ENCODE results near the gene TNIK. TPM values are rescaled to one million over a fixed set of nuclear protein-coding genes. Genes with fewer than 3 reads are reported as not detected.

TNIK gene
- total and polyA plus RNA-seq, 3 donors from 2014 or later, result 39.3 to 99.6 (median 83.5) TPM

DNA sequence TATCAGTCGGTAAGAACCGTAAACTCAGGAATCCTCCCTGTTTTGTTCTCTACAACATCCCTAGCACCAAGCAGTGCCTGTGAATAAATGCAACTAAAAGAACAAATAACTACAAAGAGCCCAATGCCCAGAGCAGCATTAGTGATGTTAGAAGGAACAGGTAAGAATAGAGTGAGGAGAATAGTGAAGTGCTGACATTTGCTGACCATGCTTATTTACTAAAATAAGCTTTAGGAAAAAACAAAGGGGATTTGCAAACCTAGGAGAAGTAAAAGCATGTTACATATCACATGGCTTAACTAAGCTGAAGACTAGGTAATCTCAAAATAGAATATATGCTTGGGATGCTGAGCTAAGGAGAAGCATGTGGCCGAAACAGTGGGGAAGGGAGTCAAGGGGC lies 247.6 kb downstream of the TNIK start:
- no peak for TF ChIP-seq POLR2A (IDR thresholded peaks at IDR 0.05)
- TF ChIP-seq, protein P1, sequence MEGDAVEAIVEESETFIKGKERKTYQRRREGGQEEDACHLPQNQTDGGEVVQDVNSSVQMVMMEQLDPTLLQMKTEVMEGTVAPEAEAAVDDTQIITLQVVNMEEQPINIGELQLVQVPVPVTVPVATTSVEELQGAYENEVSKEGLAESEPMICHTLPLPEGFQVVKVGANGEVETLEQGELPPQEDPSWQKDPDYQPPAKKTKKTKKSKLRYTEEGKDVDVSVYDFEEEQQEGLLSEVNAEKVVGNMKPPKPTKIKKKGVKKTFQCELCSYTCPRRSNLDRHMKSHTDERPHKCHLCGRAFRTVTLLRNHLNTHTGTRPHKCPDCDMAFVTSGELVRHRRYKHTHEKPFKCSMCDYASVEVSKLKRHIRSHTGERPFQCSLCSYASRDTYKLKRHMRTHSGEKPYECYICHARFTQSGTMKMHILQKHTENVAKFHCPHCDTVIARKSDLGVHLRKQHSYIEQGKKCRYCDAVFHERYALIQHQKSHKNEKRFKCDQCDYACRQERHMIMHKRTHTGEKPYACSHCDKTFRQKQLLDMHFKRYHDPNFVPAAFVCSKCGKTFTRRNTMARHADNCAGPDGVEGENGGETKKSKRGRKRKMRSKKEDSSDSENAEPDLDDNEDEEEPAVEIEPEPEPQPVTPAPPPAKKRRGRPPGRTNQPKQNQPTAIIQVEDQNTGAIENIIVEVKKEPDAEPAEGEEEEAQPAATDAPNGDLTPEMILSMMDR (IDR thresholded peaks at IDR 0.05), result no peak
- Histone ChIP-seq H3K36me3 (ENCODE audit: low read depth, missing control alignments) (no peaks in the 10 kb centered on the region), H3K4me1 (no peaks in the 10 kb centered on the region), H3K4me3 (no peak overlapping the region), H3K27ac (no peak overlapping the region), H3K9me3 (no peaks in the 10 kb centered on the region), H3K27me3 (no peaks in the 10 kb centered on the region)
- DNase-seq, result no peak
- WGBS, 2 donors, result 70 to 79% methylated on average over 3 of the region's 3 CpGs
- intact Hi-C loops (cut with DNase I; ENCODE audit: low total_unique reads), result no loop called here

DNA sequence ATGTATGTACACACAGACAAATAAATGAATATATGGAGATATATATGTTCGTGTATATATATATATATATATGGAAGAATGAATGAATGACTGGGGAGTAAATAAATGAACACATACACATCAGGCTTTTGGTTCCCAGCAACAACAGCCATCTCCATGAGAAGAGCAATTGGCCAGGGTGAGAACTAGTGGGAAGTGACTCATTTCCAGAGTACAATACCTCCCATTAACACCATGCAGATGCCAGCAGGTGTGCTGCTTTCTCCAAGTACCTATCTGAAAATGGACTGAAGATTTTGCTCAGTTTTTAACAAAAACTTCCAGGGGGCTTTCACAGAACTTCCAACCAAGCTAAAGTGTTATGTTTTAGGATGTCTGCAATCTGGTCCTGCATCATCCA lies 253.9 kb downstream of the TNIK start:
- intact Hi-C loops (cut with DNase I; ENCODE audit: low total_unique reads), result no loop called here
- no peaks in the 10 kb centered on the region for H3K4me1 ChIP-seq
- 89 to 96% methylated on average over 1 of the region's 1 CpG for WGBS, 2 donors
- TF ChIP-seq, protein P1 (IDR thresholded peaks at IDR 0.05), result no peak
- no peak for TF ChIP-seq POLR2A (IDR thresholded peaks at IDR 0.05)
- no peaks in the 10 kb centered on the region for H3K36me3 ChIP-seq (ENCODE audit: low read depth, missing control alignments)
- no peaks in the 10 kb centered on the region for H3K27me3 ChIP-seq
- H3K27ac ChIP-seq, result no peak overlapping the region
- DNase-seq, result no peak
- H3K4me3 ChIP-seq, result no peak overlapping the region
- H3K9me3 ChIP-seq, result no peaks in the 10 kb centered on the region

- no peaks in the 10 kb centered on the region for H3K9me3 ChIP-seq
- no peaks in the 10 kb centered on the region for H3K4me1 ChIP-seq
- no peak overlapping the region for H3K4me3 ChIP-seq
- no peak for DNase-seq
- TF ChIP-seq, protein P1 (IDR thresholded peaks at IDR 0.05), result no peak
- TF ChIP-seq POLR2A (IDR thresholded peaks at IDR 0.05), result no peak
- 78 to 88% methylated on average over 1 of the region's 1 CpG for WGBS, 2 donors
- H3K27ac ChIP-seq, result no peak overlapping the region
- no peaks in the 10 kb centered on the region for H3K36me3 ChIP-seq (ENCODE audit: low read depth, missing control alignments)
- H3K27me3 ChIP-seq, result no peaks in the 10 kb centered on the region
- intact Hi-C loops (cut with DNase I; ENCODE audit: low total_unique reads), result no loop called here
Observed at GRCh38 chr3:171204942-171205341, 255.3 kb downstream of the TNIK start.

DNA sequence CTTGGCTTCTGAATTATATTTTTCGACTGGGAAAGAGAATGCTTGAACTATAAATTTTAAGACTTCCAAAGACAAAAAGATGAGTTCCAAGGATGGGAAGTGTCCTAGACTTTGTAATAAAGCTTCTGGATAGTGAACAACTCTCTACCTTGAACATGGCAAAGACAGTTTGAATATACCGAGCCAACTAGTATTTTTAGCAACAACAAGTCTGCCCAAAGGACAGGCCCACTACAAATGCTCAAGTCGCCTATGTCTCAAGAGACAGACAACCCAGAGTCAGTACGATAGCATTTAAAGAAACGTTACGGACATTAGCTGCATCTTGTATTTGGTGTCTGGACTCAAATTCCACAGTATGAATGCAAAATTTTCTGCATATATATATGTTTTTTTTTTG lies 258.4 kb downstream of the TNIK start:
- TF ChIP-seq, protein P1 (IDR thresholded peaks at IDR 0.05), result no peak
- TF ChIP-seq POLR2A (IDR thresholded peaks at IDR 0.05), result no peak
- no peak for DNase-seq
- H3K27ac ChIP-seq, result no peak overlapping the region
- no peaks in the 10 kb centered on the region for H3K27me3 ChIP-seq
- WGBS, 2 donors, result 87 to 91% methylated on average over 6 of the region's 6 CpGs
- intact Hi-C loops (cut with DNase I; ENCODE audit: low total_unique reads), result no loop called here
- no peaks in the 10 kb centered on the region for H3K36me3 ChIP-seq (ENCODE audit: low read depth, missing control alignments)
- no peaks in the 10 kb centered on the region for H3K4me1 ChIP-seq
- no peak overlapping the region for H3K4me3 ChIP-seq
- no peaks in the 10 kb centered on the region for H3K9me3 ChIP-seq

DNA sequence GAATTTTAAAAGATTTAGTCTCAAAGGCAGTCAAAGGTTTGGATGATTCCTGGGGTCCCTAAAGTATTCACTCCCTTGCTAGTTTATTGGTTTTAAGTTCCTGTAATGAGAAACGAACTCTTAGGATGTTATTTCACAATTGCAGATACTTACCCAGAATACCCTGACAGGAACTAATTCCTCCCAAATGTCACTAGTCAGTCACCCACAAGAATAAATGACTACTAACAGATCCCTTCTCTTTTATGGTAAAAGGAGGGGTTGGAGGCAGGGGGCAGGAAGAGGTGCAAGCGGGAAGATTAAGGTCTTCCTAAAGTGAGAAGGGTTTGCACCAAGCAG lies 259.5 kb downstream of the TNIK start:
- intact Hi-C loops (cut with DNase I; ENCODE audit: low total_unique reads), result no loop called here

More for the DNA sequence above, 259.5 kb downstream of the TNIK start:
- Histone ChIP-seq H3K36me3 (ENCODE audit: low read depth, missing control alignments) (no peaks in the 10 kb centered on the region), H3K27ac (no peak overlapping the region), H3K4me1 (no peaks in the 10 kb centered on the region), H3K27me3 (no peaks in the 10 kb centered on the region), H3K9me3 (no peaks in the 10 kb centered on the region), H3K4me3 (no peak overlapping the region)
- WGBS, 2 donors, result 91 to 93% methylated on average over 2 of the region's 2 CpGs
- DNase-seq, result no peak
- TF ChIP-seq, protein P1 (IDR thresholded peaks at IDR 0.05), result no peak
- no peak for TF ChIP-seq POLR2A (IDR thresholded peaks at IDR 0.05)
